GM12873 (cell line): Measurements from ENCODE around the gene SOBP.

ENCODE experiments used
- TF ChIP-seq, protein P1 (sequence below): IDR thresholded peaks from 2 replicates; pipeline ENCODE4 v1.5.1; 2012; ENCODE audit warnings: low read depth, mild to moderate bottlenecking, moderate library complexity, low read length, control low read depth; ENCODE audit not compliant: insufficient read depth; ENCODE audit errors: missing control alignments

SOBP gene

GRCh38 chr6:107665382-107665781 is 175.5 kb downstream of the SOBP start:
- TF ChIP-seq, protein P1, sequence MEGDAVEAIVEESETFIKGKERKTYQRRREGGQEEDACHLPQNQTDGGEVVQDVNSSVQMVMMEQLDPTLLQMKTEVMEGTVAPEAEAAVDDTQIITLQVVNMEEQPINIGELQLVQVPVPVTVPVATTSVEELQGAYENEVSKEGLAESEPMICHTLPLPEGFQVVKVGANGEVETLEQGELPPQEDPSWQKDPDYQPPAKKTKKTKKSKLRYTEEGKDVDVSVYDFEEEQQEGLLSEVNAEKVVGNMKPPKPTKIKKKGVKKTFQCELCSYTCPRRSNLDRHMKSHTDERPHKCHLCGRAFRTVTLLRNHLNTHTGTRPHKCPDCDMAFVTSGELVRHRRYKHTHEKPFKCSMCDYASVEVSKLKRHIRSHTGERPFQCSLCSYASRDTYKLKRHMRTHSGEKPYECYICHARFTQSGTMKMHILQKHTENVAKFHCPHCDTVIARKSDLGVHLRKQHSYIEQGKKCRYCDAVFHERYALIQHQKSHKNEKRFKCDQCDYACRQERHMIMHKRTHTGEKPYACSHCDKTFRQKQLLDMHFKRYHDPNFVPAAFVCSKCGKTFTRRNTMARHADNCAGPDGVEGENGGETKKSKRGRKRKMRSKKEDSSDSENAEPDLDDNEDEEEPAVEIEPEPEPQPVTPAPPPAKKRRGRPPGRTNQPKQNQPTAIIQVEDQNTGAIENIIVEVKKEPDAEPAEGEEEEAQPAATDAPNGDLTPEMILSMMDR = no peak

GRCh38 chr6:107666084-107666980 is 176.4 kb downstream of the SOBP start:
- TF ChIP-seq, protein P1 = no peak

GRCh38 chr6:107666981-107667601 is 177.2 kb downstream of the SOBP start:
- TF ChIP-seq, protein P1 = no peak

DNA sequence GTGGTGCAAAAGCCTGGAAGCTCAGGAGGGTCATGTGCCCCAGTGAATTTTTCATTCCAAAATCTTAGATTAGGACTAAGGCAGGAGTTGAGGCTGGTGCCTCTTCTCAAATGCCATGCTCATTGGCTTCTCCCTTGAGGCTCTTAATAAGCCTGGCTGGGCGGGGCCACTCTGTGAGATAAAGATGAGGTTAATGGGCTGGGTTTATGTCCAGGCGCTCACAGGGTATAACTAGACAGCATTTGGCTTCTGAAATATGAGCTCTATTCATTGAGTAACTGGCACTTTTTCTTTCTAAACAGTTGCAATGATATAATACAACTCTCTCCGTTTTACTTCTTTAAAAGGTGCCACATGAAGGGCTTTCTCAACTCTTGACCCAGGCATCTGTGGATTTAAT is 177.9 kb downstream of the SOBP start:
- TF ChIP-seq, protein P1 = no peak

DNA sequence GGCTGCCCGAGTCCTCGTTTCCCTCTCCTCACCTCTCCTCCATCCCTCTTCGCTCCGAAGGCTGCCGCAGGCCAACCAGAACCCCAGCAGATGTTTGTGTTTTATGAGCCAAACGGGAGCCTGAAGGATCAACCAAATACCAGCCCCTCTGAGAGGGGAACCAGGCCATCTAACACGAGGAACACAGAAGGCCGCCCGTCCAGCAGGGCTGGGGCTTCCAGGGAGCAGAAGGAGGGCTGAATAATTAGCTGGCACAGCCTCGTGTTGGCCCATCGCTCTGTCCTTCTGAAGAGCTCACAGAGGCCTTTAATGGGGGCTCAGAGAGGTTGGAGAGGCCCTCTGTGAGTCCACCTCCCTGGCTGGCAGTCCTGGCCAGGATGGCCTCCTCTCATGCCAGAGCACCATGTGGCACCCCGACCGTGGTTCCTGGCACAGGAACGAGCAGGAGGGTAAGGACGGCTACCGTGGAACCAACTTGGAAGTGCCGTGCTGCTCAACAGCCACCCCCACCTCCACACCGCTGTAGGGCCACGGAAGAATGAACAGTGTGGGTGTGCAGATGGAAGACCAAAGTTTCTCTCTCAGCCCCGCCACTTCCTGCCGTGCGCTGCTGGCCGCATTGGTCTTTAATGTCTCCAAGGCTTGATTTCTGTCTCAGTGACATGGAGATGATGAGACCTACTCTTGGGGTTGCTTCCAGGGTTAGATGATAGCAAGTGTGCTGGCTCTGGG is 179.0 kb downstream of the SOBP start:
- TF ChIP-seq, protein P1 = no peak

DNA sequence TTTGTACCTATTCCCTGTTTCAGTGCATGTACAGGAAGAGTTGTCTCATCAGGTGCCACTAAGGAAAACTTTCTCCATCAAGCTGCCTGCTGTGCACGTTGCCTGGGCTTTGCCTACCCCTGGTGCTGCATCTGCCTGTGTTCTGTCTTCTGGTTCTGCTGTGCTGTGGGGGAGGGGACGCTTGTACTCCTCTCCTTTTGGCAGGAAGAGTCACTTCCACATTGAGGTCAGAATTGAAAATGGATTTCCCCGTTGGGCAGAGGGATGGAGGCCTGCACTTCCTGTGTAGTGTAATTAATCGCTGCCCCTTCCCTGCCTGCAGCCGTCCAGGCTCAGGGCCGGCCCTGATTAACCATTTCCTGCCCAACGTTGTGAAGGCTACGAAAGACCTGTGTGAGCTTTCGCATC is 180.9 kb downstream of the SOBP start:
- TF ChIP-seq, protein P1 = no peak

GRCh38 chr6:107673076-107673494 is 183.2 kb downstream of the SOBP start:
- TF ChIP-seq, protein P1 = no peak
